ENCODE data around the gene SPR.
"Not testable (repeated sequence)": the region's sequence is repeated elsewhere in the genome, so short reads cannot be mapped to it uniquely, and the experiment has no call there.

Gene SPR

DNA sequence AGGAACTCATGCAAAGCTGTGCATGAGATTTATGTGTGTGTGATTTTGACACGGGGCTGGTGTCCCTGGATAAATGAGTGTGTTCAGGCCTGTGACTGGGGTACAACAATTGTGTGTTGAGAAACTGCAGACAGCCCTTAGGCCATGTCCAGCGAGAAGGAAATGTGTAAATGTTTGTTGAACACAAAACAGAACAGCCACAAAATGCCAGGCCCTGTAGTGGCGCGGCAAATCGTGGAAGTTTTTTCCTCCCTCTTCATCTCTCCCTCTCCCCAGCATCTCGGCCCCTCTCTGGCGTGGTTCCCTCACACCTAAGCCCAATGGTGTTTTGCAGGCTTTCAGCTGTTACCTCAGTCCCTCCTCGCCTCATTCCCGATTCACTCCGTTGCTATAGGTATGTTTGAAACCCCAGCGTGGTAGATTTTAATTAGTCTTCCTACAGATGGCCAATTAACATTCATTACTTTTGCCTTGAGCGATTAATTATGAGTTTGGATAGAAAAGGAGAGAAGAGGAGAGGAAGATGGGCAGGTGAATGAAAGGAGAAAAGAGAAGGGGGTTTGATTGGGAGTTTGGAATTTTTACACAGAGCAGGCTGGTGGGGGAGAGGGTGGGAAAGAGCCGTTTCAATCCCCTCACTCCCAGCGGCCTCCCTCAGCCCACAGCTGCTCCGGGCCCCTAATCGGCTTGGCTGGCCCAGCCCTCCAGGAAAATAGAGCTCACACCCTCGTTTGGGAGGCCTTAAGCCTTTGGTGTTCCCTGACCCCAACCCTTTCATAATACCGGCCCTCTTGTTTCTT, 10.8 kb downstream of the SPR start:
- H3K9me3 Mint-ChIP-seq = no peaks in the 10 kb centered on the region
- H3K36me3 Mint-ChIP-seq = no peaks in the 10 kb centered on the region
- ATAC-seq = no peak
- H3K4me3 Mint-ChIP-seq = no peak overlapping the region
- H3K4me1 Mint-ChIP-seq = peaks cover 20% of the 10 kb centered on the region
- no peak overlapping the region for H3K27ac Mint-ChIP-seq
- H3K27me3 Mint-ChIP-seq = peaks cover 72% of the 10 kb centered on the region

DNA sequence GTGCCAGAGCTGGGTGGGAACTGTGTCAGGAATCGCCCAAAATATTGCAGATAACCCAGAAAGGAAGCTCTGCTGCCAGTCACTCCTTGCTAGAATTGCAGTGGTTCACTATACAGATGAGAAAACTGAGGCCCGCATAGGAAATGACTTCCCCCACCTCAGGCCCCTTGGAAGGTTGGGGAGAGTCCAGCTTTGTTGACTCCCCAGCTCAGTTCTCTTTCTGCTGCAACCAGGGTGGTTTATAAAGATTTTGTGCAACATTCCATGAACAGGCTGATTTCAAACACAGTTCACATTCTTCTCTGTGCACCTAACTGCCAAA, 11.3 kb downstream of the SPR start:
- Mint-ChIP-seq H3K4me3 (no peak overlapping the region), H3K4me1 (peaks cover 20% of the 10 kb centered on the region), H3K27ac (no peak overlapping the region), H3K27me3 (peaks cover 76% of the 10 kb centered on the region), H3K9me3 (no peaks in the 10 kb centered on the region), H3K36me3 (no peaks in the 10 kb centered on the region)
- no peak for ATAC-seq

DNA sequence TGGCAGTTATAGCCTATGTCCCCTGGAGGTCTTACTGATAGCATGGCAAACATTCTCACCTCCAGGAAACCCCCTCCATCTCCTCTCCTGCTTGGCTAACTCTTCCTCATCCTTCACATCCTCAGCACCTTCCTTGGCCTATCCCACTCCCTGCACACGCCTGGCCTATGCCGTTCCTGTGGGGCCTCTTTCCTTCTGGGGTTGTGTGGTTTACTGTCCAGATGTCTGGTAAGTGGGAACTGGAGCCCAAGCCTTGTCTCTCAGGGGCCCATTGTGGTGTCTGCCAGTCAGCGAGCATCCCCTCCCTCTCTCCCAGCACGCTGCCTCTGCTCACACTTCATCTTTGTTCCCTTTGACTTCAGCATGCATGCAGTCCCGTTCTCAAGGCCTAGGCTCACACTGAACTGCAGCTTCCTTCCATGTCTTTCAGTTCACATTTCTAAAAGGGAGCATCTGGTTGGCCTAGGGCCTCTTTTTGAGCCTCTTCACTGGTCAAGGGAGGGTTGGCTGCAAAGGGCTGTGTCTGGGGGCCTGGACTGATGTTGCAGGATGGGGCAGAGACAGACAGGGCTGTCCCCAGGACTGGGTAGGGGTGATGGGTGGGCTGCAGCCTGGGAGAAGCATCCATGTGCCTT, 13.1 kb downstream of the SPR start:
- Mint-ChIP-seq H3K27ac (no peak overlapping the region), H3K27me3 (peaks cover 65% of the 10 kb centered on the region), H3K9me3 (no peaks in the 10 kb centered on the region), H3K4me3 (no peak overlapping the region), H3K36me3 (no peaks in the 10 kb centered on the region), H3K4me1 (peaks cover 6% of the 10 kb centered on the region)
- ATAC-seq = peak; percentile 11

DNA sequence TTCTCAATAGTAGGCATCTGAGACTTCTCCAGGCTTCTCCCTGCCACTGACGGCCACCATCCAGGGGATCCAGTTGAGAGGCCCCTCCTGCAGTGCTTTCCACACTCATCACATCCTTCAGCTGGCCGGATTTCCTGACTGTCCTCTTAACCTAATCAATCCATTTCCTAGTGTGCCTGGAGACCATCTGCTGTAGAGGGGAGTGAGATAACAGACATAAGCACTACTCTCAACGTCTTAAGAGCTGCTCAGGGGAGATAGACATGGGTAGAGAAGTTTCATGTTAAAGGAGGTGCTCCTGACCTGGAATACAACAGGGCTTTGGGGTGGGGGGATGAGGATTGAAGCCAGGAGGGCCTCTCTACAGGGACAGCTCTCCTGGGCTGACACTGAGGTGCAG, 14.2 kb downstream of the SPR start:
- Mint-ChIP-seq H3K27me3 (peaks cover 67% of the 10 kb centered on the region), H3K4me3 (no peak overlapping the region), H3K9me3 (peaks cover 3% of the 10 kb centered on the region), H3K4me1 (no peaks in the 10 kb centered on the region), H3K36me3 (no peaks in the 10 kb centered on the region), H3K27ac (no peak overlapping the region)
- ATAC-seq = no peak

DNA sequence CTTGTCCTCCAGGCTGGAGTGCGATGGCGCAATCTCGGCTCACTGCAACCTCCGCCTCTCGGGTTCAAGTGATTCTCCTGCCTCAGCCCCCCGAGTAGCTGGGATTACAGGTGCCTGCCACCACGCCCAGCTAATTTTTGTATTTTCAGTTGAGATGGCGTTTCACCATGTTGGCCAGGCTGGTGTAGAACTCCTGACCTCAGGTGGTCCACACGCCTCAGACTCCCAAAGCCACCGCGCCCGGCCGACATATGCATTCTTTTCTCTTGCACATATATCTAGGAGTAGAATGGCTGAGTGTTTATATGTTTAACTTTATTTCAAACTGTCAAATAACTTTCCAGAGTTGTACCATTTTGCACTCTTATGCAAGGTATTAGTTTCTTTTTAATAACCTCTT, 20.2 kb downstream of the SPR start:
- H3K4me3 Mint-ChIP-seq, H3K4me1 Mint-ChIP-seq, H3K27ac Mint-ChIP-seq, H3K9me3 Mint-ChIP-seq, ATAC-seq, H3K36me3 Mint-ChIP-seq: not testable (repeated sequence)
- H3K27me3 Mint-ChIP-seq = peaks cover 73% of the 10 kb centered on the region

DNA sequence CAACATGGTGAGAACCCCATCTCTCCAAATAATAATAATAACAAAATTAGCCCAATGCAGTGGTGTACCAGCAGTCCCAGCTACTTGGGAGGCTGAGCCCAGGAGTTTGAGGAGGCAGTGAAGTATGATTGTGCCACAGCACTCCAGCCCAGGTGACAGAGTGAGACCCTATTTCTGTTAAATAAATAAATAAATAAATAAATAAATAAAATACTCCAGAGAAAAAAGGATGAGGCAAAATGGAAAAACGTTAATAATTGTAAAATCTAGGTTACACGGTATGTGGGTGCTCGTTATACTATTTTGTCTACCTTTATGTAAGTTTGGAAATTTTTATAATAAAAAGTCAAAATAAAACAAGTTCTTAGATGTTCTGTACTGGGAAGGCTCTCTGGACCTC, 21.5 kb downstream of the SPR start:
- H3K4me3 Mint-ChIP-seq = no peak overlapping the region
- ATAC-seq = no peak

DNA sequence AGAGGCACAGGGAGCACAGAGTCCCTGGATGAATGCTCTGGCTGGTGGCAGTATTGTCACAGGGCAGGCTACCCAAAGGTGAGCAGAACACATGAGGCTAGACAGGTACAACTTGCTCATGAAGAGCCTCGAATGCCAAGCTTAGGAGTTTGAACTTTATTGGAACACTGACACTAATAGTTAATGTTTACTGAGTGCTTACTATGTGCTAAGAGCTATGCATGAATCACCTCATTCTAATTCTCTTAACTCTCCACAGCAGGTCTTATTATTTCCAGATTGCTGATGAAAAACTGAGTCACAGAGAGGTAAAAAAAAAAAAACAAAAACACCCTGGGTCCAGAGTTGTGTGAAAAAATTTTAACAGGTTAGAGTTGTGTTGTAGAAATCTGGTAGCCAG, 24.0 kb downstream of the SPR start:
- H3K27ac Mint-ChIP-seq = no peak overlapping the region
- no peaks in the 10 kb centered on the region for H3K36me3 Mint-ChIP-seq
- ATAC-seq = no peak
- H3K4me3 Mint-ChIP-seq = no peak overlapping the region
- peaks cover 82% of the 10 kb centered on the region for H3K27me3 Mint-ChIP-seq
- peaks cover 21% of the 10 kb centered on the region for H3K4me1 Mint-ChIP-seq
- H3K9me3 Mint-ChIP-seq = peaks cover 1% of the 10 kb centered on the region

More for the DNA sequence above, 21.5 kb downstream of the SPR start:
- Mint-ChIP-seq H3K4me1 (no peaks in the 10 kb centered on the region), H3K27me3 (peaks cover 73% of the 10 kb centered on the region), H3K36me3 (no peaks in the 10 kb centered on the region), H3K27ac (no peak overlapping the region), H3K9me3 (peaks cover 3% of the 10 kb centered on the region)

DNA sequence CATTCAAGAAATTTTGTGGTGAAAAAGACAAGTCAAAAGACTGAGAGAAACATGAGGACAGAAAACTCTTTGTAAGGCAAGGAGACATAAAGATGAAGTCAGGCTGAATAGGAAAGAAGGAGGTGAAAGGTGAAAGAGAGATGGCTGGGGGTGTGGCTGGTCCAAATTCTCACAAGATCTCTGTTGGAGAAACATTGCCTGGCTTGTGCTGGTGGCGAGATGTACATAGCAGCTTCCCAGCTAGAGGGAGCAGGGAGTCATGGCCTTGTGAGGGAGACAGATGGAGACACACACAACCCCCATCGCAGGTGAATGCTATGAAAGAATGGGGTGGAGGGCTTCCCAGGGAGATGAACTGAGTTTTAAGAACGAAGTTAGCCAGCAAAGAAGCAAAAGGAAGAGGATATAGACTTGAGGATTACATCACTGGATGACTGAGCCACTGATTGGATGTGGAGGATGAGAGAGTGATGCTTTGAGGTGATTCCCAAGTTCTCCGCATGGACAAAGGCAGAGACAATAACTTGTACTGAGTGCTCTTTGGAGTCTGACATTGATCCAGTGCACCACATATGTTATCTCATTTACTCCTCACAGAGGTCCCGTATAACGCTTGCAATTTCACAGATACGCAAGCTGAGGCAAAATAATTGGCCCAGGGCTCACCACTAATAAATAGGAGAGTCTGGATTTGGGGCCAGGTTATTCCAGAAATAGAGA, 26.4 kb downstream of the SPR start:
- H3K36me3 Mint-ChIP-seq = no peaks in the 10 kb centered on the region
- peaks cover 34% of the 10 kb centered on the region for H3K4me1 Mint-ChIP-seq
- H3K27me3 Mint-ChIP-seq = peaks cover 81% of the 10 kb centered on the region
- H3K4me3 Mint-ChIP-seq = no peak overlapping the region
- ATAC-seq = no peak
- H3K9me3 Mint-ChIP-seq = no peaks in the 10 kb centered on the region
- no peak overlapping the region for H3K27ac Mint-ChIP-seq

DNA sequence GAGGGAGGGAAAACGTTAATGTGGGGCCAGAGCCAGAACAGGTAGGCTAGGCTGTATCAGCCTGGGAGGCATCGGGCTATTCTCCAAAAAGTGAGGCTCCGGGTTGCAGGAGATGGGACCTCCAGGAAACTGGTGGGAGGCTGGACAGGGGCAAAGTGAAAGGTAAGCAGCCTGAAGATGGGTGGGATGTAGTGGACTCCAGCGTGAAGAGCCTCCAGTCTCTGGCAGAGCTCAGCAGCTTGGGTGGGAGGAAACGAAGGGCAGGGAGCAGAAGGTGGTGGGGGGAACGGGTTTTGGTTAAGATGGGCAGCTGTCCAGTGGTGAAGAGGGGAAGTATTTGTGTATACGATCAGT, 27.0 kb downstream of the SPR start:
- peaks cover 81% of the 10 kb centered on the region for H3K27me3 Mint-ChIP-seq
- no peak overlapping the region for H3K27ac Mint-ChIP-seq
- H3K36me3 Mint-ChIP-seq = no peaks in the 10 kb centered on the region
- H3K4me1 Mint-ChIP-seq = peaks cover 36% of the 10 kb centered on the region
- ATAC-seq = no peak
- no peak overlapping the region for H3K4me3 Mint-ChIP-seq
- H3K9me3 Mint-ChIP-seq = no peaks in the 10 kb centered on the region

DNA sequence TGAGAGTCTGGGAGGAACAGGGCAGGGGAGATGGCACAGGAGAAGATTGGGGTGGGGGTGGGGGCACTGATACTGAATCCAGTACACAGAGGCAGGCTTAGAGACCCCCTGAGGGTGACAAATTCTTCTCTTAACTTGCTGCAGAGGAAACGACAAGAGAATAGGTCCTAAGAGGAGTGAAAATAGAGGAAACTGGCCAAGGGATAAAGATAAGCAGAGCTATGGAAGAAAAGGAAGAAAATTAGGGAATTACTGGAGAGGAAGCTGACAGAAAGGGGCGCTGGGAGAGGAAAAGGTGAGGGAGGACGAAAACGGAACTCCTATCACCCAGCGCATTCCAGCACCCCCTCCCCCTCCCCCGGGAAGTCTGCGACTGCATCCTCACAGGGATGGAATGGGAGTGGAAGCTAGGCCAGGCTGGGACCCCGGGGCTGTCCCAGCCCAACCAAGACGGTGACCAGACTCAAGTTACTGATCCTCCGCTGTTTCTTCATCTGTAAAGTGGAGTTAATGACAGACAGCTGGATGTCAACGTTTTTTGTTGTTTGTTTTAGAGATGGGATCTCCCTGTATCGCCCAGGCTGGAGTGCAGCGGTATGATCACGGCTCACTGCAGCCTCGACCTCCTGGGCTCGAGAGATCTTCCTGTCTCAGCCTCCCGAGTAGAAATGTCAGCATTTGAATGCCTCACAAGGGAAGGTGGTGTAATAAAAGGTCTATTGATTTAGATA, 27.5 kb downstream of the SPR start:
- peak overlapping the region; percentile 4 for H3K4me3 Mint-ChIP-seq
- no peaks in the 10 kb centered on the region for H3K36me3 Mint-ChIP-seq
- H3K4me1 Mint-ChIP-seq = peaks cover 36% of the 10 kb centered on the region
- H3K9me3 Mint-ChIP-seq = no peaks in the 10 kb centered on the region
- ATAC-seq = no peak
- H3K27ac Mint-ChIP-seq = no peak overlapping the region
- peaks cover 81% of the 10 kb centered on the region for H3K27me3 Mint-ChIP-seq

DNA sequence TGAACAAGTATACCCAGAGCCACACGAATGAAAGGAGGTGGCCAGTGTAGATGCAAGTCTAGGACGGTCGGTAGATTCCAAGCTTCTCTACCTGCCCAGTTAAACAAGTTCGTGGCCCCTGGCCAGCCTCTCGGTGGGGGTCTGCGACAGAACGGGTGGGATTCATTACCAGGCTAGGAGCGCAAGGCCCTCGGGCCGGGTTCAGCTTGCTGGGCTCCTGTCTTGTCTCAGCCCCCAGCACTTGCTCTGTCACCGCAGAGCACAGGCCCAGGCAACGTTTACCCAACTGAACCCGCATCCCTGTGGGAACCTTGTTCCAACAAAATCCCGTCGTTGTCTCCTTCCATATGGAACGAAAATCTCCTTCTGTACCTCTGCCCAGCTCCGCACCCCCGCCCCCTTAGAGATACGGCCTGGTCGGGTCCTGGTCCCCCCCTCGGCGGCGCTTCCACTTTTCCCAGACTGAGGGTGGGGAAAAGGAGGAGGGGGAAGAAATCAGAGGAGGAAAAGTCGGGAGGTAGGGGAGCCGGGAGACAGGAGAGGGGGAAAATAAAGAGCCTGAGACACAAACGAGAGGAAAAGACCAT, 28.2 kb downstream of the SPR start:
- peak overlapping the region; percentile 72 for H3K4me3 Mint-ChIP-seq
- H3K27ac Mint-ChIP-seq = peak overlapping the region; percentile 84
- H3K27me3 Mint-ChIP-seq = peaks cover 83% of the 10 kb centered on the region
- no peaks in the 10 kb centered on the region for H3K36me3 Mint-ChIP-seq
- peaks cover 36% of the 10 kb centered on the region for H3K4me1 Mint-ChIP-seq
- no peaks in the 10 kb centered on the region for H3K9me3 Mint-ChIP-seq
- no peak for ATAC-seq

DNA sequence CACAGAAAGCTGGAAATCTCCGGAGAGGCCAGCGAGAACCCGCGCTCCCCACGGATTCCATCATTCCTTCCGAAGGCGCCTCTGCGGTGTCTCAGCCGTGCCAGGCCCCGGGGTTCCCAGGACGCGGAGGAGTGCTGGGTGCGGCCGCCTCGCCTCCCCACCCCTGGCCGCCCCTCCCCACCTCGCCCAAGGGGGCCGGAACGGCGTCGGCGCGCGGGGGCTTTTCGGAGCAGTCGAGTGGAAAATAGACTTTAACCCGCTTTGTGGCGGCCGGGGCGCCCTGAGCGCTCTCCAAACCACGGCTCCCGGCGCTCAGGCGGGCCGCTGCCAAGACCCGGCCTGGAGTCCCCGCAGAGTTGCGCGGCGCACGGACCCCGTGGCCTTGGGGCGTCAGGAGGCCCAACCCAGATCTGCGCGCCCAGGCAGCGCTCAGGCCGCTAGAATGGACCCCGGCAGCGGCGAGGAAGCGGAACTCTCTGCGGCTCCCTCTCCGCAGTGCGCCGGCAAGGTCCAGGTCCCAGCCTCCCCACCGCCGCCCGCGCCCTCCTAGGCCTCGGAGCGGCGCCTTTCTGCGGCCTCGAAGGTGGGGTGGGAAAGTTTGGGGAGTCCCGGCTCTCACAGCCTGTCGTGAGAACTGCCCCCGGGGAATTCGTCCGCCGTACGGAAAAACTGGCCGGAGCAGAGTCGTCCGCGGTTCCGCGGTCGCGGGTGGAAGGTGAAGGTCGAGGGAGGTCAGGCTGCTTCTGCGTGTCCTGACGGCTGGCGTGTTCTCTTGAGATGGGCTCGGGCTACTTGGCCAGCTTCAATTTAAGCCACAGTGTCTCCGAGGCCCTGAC, 28.9 kb downstream of the SPR start:
- peak overlapping the region; percentile 84 for H3K27ac Mint-ChIP-seq
- no peaks in the 10 kb centered on the region for H3K9me3 Mint-ChIP-seq
- H3K36me3 Mint-ChIP-seq = no peaks in the 10 kb centered on the region
- peaks cover 36% of the 10 kb centered on the region for H3K4me1 Mint-ChIP-seq
- peak; percentile 70 for ATAC-seq
- peaks cover 88% of the 10 kb centered on the region for H3K27me3 Mint-ChIP-seq
- H3K4me3 Mint-ChIP-seq = peak overlapping the region; percentile 79

DNA sequence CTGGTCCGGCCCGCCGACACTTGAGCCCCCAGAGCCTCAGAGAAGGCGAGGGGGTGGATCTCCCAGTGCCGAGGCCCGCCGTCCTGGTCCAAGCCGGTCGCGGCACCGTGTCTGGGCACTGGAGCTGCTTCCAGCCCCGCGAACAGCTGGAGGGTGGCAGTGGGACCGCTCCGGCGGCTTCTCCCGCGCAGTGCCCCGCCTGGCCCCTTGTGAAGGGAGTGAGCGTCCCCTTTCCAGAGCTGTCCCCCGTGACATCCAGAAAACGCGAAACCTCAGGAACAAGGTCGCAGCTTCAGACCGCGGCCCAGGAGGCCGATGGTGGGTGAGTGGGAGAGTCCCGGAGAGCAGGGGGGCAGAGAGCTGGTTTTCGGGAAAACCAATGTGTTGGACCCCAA, 29.5 kb downstream of the SPR start:
- H3K27ac Mint-ChIP-seq = peak overlapping the region; percentile 84
- H3K4me3 Mint-ChIP-seq = peak overlapping the region; percentile 79
- peaks cover 88% of the 10 kb centered on the region for H3K27me3 Mint-ChIP-seq
- H3K4me1 Mint-ChIP-seq = peaks cover 36% of the 10 kb centered on the region
- H3K36me3 Mint-ChIP-seq = no peaks in the 10 kb centered on the region
- no peaks in the 10 kb centered on the region for H3K9me3 Mint-ChIP-seq
- ATAC-seq = peak; percentile 13

DNA sequence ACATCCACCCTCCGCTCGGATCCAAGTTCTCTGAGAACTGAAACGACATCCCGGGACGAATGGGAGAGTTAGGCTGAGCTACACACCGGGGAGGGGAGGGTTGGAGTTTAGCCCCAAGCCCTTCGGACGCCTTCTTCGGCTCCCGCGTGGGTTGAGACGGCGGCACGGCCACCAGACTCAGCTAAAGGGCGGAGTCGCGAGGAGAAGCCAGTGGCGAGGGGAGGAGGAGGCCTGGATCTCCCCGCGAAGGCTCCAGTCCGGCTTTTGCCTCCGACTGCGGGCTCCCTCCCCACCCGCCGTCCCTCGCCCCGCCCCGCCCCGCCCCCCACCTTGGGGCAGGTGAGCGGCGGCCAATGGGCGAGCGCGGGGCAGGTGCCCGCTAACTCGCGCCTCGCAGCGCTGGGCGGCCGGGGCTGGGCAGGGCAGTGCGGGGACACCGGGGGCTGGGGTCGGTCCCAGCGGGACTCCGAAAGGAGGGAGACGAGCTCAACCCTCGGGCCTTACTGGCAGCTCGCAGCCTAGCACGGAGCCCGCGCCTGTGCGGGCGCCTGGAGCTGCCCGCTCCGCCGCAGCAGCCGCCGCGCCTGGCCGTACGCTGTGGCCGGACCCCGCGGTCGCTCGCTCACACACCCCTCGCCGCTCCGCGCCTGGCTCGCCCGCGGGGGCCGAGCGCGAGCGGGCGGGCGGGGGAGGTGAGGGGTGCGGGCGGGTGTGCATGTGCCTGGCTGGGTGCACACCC, 30.1 kb downstream of the SPR start, which contains the start of gene EMX1:
Gene EMX1, plus strand, starts transcription at position 382 of the 739 bp plus-strand sequence. Its CDS starts 334 bp downstream, at position 716.
- peak; percentile 67 for ATAC-seq
- Mint-ChIP-seq H3K27ac (peak within 1 kb of the TSS; percentile 84), H3K36me3 (no peaks in the 10 kb centered on the region), H3K9me3 (no peaks in the 10 kb centered on the region), H3K4me3 (peak within 1 kb of the TSS; percentile 79), H3K27me3 (peaks cover 88% of the 10 kb centered on the region), H3K4me1 (peaks cover 36% of the 10 kb centered on the region)

All from stimulated activated memory B cell treated with anti-CD40 and anti-IgM and Interleukin-4, amounts not matched to agents 10 μg/mL and 1 μg/mL and 100 μg/mL, for 72 hours (primary cell).